ENCODE measurements around the gene HOXD8.

The HOXD8 gene

GRCh38 chr2:176175709-176176607 lies 46.5 kb downstream of the HOXD8 start:
- no peak for DNase-seq

GRCh38 chr2:176177580-176178037 lies 48.1 kb downstream of the HOXD8 start:
- no peak for DNase-seq

GRCh38 chr2:176178038-176178756 lies 48.7 kb downstream of the HOXD8 start:
- no peak for DNase-seq

GRCh38 chr2:176178757-176179295 lies 49.3 kb downstream of the HOXD8 start:
- DNase-seq, result no peak

GRCh38 chr2:176181551-176181950 lies 52.0 kb downstream of the HOXD8 start:
- no peak for DNase-seq

Data from NCI-H446 treated with DMSO at 0.1 percent for 48 hours (cell line).